Muscle layer of colon (tissue), 2 donors: ENCODE results near the gene CCDC8.
A peak's percentile ranks its signal among the peaks of the same experiment; 100 is the strongest.
"Not testable (repeated sequence)": the region's sequence is repeated elsewhere in the genome, so short reads cannot be mapped to it uniquely, and the experiment has no call there.

ENCODE experiments used
- H3K27ac ChIP-seq: one replicate; pipeline ENCODE4 v1.7.0; 2013; ENCODE audit warnings: low read depth, mild to moderate bottlenecking, low read length, moderate library complexity
- H3K27me3 ChIP-seq, 2 donors: one replicate each; pipeline ENCODE4 v1.7.0; 2013; ENCODE audit warnings: low read length in 2 of 2, mild to moderate bottlenecking in 2 of 2; ENCODE audit not compliant: insufficient read depth in 2 of 2, control insufficient read depth in 1 of 2
- H3K36me3 ChIP-seq: one replicate; pipeline ENCODE4 v1.7.0; 2013; ENCODE audit warnings: mild to moderate bottlenecking, low read length; ENCODE audit not compliant: insufficient read depth
- H3K4me1 ChIP-seq: one replicate; pipeline ENCODE4 v1.7.0; 2013; ENCODE audit warnings: mild to moderate bottlenecking, low read length; ENCODE audit not compliant: insufficient read depth
- H3K4me3 ChIP-seq, 2 donors: one replicate each; pipeline ENCODE4 v1.7.0; 2013; ENCODE audit warnings: low read length in 2 of 2, low read depth in 1 of 2, mild to moderate bottlenecking in 1 of 2, moderate library complexity in 1 of 2
- H3K9ac ChIP-seq: one replicate; pipeline ENCODE4 v1.7.0; 2013; ENCODE audit warnings: low read length
- H3K9me3 ChIP-seq: one replicate; pipeline ENCODE4 v1.7.0; 2013; ENCODE audit warnings: mild to moderate bottlenecking, low read length
- donor health status: abdominal sarcoma.
- donor health status: Adenocarcinoma of cecum.

CCDC8 gene

GRCh38 chr19:46427518-46428045 lies 14.2 kb upstream of the CCDC8 start:
- no peaks in the 10 kb centered on the region for H3K9me3 ChIP-seq
- no peak overlapping the region for H3K4me3 ChIP-seq
- H3K9ac ChIP-seq, result no peak overlapping the region
- no peaks in the 10 kb centered on the region for H3K36me3 ChIP-seq
- H3K27ac ChIP-seq, result no peak overlapping the region
- H3K27me3 ChIP-seq, result no peaks in the 10 kb centered on the region
- H3K4me1 ChIP-seq, result peaks cover 10% of the 10 kb centered on the region

GRCh38 chr19:46426506-46427162 lies 13.3 kb upstream of the CCDC8 start:
- Histone ChIP-seq H3K9ac (no peak overlapping the region), H3K4me3 (peak overlapping the region; percentile 63 to 71), H3K36me3 (no peaks in the 10 kb centered on the region), H3K4me1 (peaks cover 10% of the 10 kb centered on the region), H3K9me3 (no peaks in the 10 kb centered on the region), H3K27me3 (no peaks in the 10 kb centered on the region), H3K27ac (peak overlapping the region; percentile 27)

DNA sequence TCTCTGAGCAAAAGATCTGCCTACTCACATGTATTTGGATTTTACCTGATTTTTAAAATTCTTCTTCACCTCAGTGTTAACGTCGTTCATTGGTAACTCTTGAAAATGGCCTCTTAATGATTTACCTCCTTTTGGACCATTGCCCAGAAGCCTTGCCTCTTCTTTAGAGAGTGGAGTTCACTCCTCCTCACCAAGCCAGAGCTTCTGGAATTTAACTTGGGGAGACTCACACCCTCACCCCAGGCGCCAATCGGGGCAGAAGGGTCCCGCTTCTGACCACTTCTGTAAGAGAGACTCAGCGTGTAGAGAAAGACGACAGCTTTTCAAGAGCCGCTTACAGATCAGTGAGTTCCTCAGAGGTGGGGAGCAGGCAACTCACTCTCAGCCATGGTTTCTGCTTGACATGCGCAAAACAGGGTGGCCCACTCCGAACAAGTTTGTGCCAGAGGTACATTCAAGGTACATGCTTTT lies 12.7 kb upstream of the CCDC8 start:
- H3K36me3 ChIP-seq, result no peaks in the 10 kb centered on the region
- H3K4me3 ChIP-seq, result peak overlapping the region; percentile 63 to 71
- peak overlapping the region; percentile 27 for H3K27ac ChIP-seq
- no peaks in the 10 kb centered on the region for H3K27me3 ChIP-seq
- no peak overlapping the region for H3K9ac ChIP-seq
- peaks cover 10% of the 10 kb centered on the region for H3K4me1 ChIP-seq
- no peaks in the 10 kb centered on the region for H3K9me3 ChIP-seq

DNA sequence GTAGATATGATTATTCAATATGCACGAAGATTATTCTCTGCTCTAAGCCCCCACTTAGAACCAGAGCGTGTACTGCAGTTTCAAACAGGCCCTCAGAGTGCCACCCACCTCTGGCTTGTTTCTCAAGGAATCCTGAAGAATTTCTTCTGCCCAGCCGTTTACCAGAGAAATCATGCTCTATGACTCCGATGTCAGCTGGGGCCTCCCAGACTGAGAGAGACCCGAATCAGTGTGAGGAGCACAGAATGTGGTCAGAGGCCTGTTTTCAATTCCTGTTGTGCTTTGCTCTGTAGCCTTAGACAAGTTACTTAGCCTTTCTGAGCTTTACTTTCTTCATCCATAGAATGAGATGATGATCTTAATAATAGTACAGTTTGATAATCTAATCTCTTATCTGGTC lies 9.8 kb upstream of the CCDC8 start:
- Histone ChIP-seq H3K4me1 (peaks cover 4% of the 10 kb centered on the region), H3K9me3 (no peaks in the 10 kb centered on the region), H3K27ac (no peak overlapping the region), H3K9ac (no peak overlapping the region), H3K4me3 (no peak overlapping the region), H3K27me3 (no peaks in the 10 kb centered on the region), H3K36me3 (no peaks in the 10 kb centered on the region)

DNA sequence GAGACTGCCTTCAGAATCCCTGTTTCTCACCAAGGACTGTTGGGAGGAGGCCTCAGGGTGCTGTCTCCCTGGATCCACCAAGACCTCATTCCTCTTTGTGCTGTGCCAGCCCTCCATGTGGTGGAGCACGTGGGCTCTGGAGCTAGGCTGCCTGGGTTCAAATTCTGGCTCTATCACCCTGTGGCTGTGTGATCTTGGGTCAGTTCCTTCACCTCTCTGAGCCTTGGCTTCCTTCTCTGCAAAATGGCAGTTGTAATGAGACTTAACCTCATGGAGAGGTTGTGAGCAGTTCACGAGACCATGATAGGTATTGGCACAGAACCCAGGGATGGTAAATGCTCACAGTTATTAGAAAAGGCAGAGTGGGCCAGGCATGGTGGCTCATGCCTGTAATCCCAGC lies 9.0 kb upstream of the CCDC8 start:
- no peaks in the 10 kb centered on the region for H3K27me3 ChIP-seq
- H3K4me3 ChIP-seq, result no peak overlapping the region
- H3K4me1 ChIP-seq, result peaks cover 4% of the 10 kb centered on the region
- H3K27ac ChIP-seq, result no peak overlapping the region
- H3K9me3 ChIP-seq, result no peaks in the 10 kb centered on the region
- H3K36me3 ChIP-seq, result no peaks in the 10 kb centered on the region
- no peak overlapping the region for H3K9ac ChIP-seq

DNA sequence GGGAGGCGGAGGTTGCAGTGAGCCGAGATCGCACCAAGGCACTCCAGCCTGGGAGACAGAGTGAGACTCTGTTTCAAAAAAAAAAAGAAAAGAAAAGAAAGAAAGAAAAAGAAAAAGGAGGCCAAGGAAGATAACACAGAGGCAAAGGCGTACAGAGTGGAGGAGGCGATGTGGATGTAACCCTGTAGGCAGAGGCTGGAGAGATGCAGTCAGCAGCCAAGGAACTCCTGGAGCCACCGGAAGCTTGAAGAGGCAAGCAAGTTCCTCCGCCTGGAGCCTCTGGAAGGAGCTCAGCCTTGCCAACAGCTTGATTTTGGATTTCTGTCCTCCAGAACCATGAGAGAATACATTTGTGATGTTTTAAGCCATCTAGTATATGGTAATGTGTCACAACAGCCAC lies 6.7 kb upstream of the CCDC8 start:
- Histone ChIP-seq H3K27ac (no peak overlapping the region), H3K4me1 (peaks cover 7% of the 10 kb centered on the region), H3K9me3 (no peaks in the 10 kb centered on the region), H3K36me3 (no peaks in the 10 kb centered on the region), H3K27me3 (peaks cover 0 to 11% of the 10 kb centered on the region in 2 donors), H3K9ac (no peak overlapping the region), H3K4me3 (no peak overlapping the region)

DNA sequence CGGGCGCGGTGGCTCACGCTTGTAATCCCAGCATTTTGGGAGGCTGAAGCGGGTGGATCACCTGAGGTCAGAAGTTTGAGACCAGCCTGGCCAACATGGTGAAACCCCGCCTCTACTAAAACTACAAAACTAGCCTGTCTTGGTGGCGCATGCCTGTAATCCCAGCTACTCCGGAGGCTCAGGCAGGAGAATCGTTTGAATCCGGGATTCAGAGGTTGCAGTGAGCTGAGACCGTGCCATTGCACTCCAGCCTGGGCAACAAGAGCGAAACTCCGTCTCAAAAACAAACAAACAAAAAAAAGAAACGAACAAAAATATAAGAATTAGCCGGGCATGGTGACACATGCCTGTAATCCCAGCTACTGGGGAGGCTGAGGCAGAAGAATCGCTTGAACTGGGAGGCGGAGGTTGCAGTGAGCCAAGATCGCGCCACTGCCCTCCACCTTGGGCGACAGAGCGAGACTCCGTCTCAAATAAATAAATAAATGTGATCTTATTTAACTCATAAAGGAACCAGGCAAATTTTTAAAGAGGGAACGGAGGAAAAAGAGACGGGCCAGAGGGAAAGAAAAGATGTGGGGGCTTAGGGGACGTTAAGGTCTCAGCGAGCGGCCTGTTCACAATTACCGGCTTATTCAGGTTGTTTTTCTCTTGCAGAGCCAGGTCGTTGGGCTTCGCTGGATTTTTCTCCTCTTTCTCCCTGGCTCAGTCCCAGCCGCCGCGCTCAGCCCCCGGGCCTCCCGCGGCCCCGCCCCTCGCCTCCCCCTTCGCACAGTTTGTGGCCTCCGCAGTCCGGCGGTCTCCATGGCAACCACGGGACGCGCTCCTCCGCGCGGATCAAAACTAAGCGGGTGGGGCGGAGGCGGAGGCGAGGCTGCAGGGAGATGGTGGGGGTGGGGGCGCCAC lies 2.7 kb upstream of the CCDC8 start:
- Histone ChIP-seq H3K4me3 (peak overlapping the region; percentile 17 to 41), H3K27me3 (peaks cover 21 to 41% of the 10 kb centered on the region in 2 donors), H3K4me1 (peaks cover 16% of the 10 kb centered on the region)
- H3K9ac ChIP-seq, H3K27ac ChIP-seq, H3K36me3 ChIP-seq, H3K9me3 ChIP-seq: not testable (repeated sequence)

DNA sequence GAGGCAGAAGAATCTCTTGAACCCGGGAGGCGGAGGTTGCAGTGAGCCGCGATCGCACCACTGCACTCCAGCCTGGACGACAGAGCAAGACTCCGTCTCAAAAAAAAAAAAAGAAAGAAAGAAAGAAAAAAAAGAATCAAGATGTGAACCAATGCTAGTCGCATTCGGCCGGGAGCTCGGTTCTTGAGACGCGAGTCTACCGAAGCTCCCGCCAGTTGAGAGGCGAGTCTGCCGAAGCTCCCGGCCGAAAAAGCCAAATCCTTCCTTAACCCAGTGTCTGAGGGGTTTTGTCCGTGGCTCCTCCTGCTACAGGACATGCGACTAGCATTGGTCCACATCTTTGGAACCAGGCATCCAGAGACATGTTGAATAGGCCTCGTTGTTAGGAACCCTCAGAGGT lies 1.5 kb upstream of the CCDC8 start:
- not testable (repeated sequence) for H3K4me3 ChIP-seq, H3K9me3 ChIP-seq, H3K9ac ChIP-seq, H3K36me3 ChIP-seq, H3K27ac ChIP-seq
- Histone ChIP-seq H3K27me3 (peaks cover 21 to 50% of the 10 kb centered on the region in 2 donors), H3K4me1 (peaks cover 17% of the 10 kb centered on the region)

DNA sequence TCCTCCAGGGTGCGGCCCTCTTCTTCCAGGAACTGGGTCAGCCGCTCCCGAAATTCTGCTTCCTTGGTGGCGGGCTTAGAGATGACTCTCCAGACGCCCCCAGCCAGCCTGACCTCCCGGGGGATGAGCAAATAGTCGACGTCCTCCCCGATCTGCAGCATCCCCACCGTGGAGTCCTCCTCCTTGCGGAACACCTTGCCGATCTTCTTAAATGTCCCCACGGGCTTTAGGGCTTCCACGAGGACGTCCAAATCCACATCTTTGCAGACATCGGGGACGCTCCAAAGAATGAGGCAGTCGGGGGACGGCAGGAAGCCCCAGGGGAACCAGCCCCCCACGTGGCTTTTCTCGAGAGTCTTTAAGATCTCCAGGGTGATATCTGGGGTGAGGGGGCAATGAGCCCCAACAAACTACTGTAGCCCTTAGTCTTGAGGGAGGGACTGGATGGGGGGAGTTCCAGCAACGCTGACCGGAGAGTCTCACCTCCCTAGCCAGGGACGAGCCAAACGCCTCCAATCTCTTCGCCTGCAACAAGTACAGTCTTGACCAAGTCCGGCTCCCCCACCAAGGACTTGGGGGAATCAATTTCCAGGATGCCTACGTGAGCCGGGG lies 608 bp downstream of the CCDC8 start:
- H3K36me3 ChIP-seq, result no peaks in the 10 kb centered on the region
- H3K27me3 ChIP-seq, result peaks cover 21 to 59% of the 10 kb centered on the region in 2 donors
- no peaks in the 10 kb centered on the region for H3K9me3 ChIP-seq
- peak overlapping the region; percentile 39 for H3K27ac ChIP-seq
- H3K9ac ChIP-seq, result no peak overlapping the region
- peak overlapping the region; percentile 34 to 74 for H3K4me3 ChIP-seq
- peaks cover 17% of the 10 kb centered on the region for H3K4me1 ChIP-seq

GRCh38 chr19:46411925-46412649 lies 1.3 kb downstream of the CCDC8 start:
- Histone ChIP-seq H3K9ac (no peak overlapping the region), H3K4me3 (peak overlapping the region; percentile 34 to 74), H3K9me3 (no peaks in the 10 kb centered on the region), H3K36me3 (no peaks in the 10 kb centered on the region), H3K4me1 (peaks cover 17% of the 10 kb centered on the region), H3K27ac (peak overlapping the region; percentile 39), H3K27me3 (peaks cover 21 to 64% of the 10 kb centered on the region in 2 donors)
